AG04450 (cell line): ENCODE results near the gene BMP8A. TPM values are rescaled to one million over a fixed set of nuclear protein-coding genes. Genes with fewer than 3 reads are reported as not detected.
"Not testable (repeated sequence)": the region's sequence is repeated elsewhere in the genome, so short reads cannot be mapped to it uniquely, and the experiment has no call there.

Source experiments
- CTCF ChIA-PET: fragments of 300-600, 350-600 bp; formaldehyde crosslinking; extraction: SDS; loops from one replicate; lab custom pipeline; 2022; ENCODE audit warnings: antibody characterized with exemption, inconsistent platforms; lab: Charles Lee
- POLR2A ChIA-PET: fragments of 350-600 bp; formaldehyde crosslinking; extraction: SDS; loops from one replicate; lab custom pipeline; 2021; ENCODE audit warnings: antibody characterized with exemption, inconsistent platforms; lab: Yijun Ruan, JAX
- DNase-seq: peaks from one replicate; pipeline ENCODE4 v3.0.0-alpha.2; 2011; ENCODE audit warnings: low read depth, low spot score
- H3K27ac ChIP-seq: one replicate; pipeline ENCODE4 v1.5.1; 2012; ENCODE audit warnings: low read depth, low read length, control low read depth
- H3K27me3 ChIP-seq: one replicate; pipeline ENCODE4 v1.6.0; 2012; ENCODE audit warnings: low read length; ENCODE audit not compliant: control insufficient read depth, insufficient read depth
- H3K4me3 ChIP-seq: 2 replicates; pipeline ENCODE4 v1.5.1; 2011; ENCODE audit warnings: mild to moderate bottlenecking, low read depth, low read length, control low read depth
- H3K9me3 ChIP-seq: 2 replicates; pipeline ENCODE4 v1.5.1; 2012; ENCODE audit warnings: low read length; ENCODE audit not compliant: control insufficient read depth, insufficient read depth
- CTCF ChIP-seq: IDR thresholded peaks from 2 replicates; pipeline ENCODE4 v1.5.1; 2011; ENCODE audit warnings: low read depth, low read length, control low read depth, inconsistent platforms
- polyA plus RNA-seq: library from polyadenylated mRNA; depleted of rRNA; stranded (reverse); fragments of >200 nt; gene quantifications from 2 replicates; pipeline ENCODE4 v1.2.3, GENCODE V29; 2011

Gene BMP8A
- polyA plus RNA-seq, 1 experiment, result not detected

GRCh38 chr1:39494671-39495410, 3.4 kb downstream of the BMP8A start:
- TF ChIP-seq CTCF, result no peak
- Histone ChIP-seq H3K4me3 (no peak overlapping the region), H3K9me3 (no peaks in the 10 kb centered on the region; the same call in 1 of the 2 replicates), H3K27ac (no peak overlapping the region), H3K27me3 (peaks cover 23% of the 10 kb centered on the region)
- ChIA-PET CTCF (interaction anchor here (0.6 to 0.7 kb wide), 2 partner anchors 55 to 190 kb away, joined by 3 to 4 read pairs; no protein-coding TSS in a partner anchor), POLR2A (no interaction called here)
- DNase-seq, result no peak

GRCh38 chr1:39496520-39496919, 5.1 kb downstream of the BMP8A start:
- DNase-seq, POLR2A ChIA-PET, H3K9me3 ChIP-seq, CTCF ChIA-PET, H3K4me3 ChIP-seq, H3K27ac ChIP-seq: not testable (repeated sequence)
- H3K27me3 ChIP-seq, result peaks cover 18% of the 10 kb centered on the region

GRCh38 chr1:39497585-39497984, 6.1 kb downstream of the BMP8A start:
- Histone ChIP-seq H3K4me3 (no peak overlapping the region), H3K9me3 (no peaks in the 10 kb centered on the region; the same call in 1 of the 2 replicates), H3K27me3 (peaks cover 17% of the 10 kb centered on the region), H3K27ac (no peak overlapping the region)
- TF ChIP-seq CTCF, result no peak
- POLR2A ChIA-PET, result no interaction called here
- DNase-seq, result no peak
- CTCF ChIA-PET, result no interaction called here

- H3K9me3 ChIP-seq, H3K4me3 ChIP-seq, POLR2A ChIA-PET, CTCF ChIA-PET, DNase-seq, H3K27ac ChIP-seq: not testable (repeated sequence)
- H3K27me3 ChIP-seq, result peaks cover 11% of the 10 kb centered on the region
Measured at GRCh38 chr1:39498096-39498710, 6.8 kb downstream of the BMP8A start.

- DNase-seq, CTCF ChIA-PET, H3K27ac ChIP-seq, H3K4me3 ChIP-seq, POLR2A ChIA-PET, H3K9me3 ChIP-seq, H3K27me3 ChIP-seq: not testable (repeated sequence)
Measured at GRCh38 chr1:39498821-39499220, 7.4 kb downstream of the BMP8A start.

GRCh38 chr1:39499668-39500067, 8.2 kb downstream of the BMP8A start:
- Histone ChIP-seq H3K27ac (no peak overlapping the region), H3K9me3 (no peaks in the 10 kb centered on the region; the same call in 1 of the 2 replicates), H3K27me3 (peaks cover 8% of the 10 kb centered on the region), H3K4me3 (no peak overlapping the region)
- ChIA-PET CTCF (no interaction called here), POLR2A (no interaction called here)
- TF ChIP-seq CTCF, result no peak
- no peak for DNase-seq
